ENCODE results near the gene TASP1.

The TASP1 gene

DNA sequence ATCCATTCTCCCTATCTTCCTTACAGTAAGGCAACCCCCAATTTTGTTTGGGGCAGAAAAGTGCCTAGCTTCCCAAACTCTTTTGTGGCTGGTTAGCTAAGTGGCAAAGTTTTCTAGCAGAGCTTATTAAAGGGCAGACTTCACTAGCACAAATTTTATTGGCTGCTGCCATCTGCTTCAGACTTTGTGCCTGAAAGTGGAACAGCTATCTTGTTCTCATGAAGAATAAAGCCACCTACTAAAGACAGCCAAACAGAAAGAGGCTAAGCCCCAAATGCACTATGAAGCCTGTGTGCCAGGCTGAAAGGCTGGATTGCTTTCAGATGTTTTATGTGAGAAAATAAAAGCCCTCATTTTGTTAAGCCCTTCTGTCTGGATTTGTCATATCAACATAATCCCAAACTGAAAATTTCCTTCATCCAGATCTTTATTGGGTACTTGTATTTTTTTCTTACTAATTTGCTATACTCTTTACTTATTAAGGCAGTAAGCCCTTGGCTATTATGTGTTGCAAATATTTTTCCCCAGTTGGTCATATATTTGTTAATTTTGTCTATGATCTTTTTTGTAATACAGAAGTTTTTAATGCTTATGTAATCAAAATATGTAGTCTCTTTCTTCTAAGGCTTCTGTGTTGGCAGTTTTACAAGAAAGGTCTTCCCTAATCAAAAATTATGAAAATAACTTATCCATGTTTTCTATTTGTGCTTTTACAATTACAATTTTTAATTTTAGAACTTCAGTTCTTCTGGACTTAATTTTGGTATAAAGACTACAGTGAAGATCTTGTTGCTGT is 191.1 kb downstream of the TASP1 start:
- TF ChIP-seq, protein P1, sequence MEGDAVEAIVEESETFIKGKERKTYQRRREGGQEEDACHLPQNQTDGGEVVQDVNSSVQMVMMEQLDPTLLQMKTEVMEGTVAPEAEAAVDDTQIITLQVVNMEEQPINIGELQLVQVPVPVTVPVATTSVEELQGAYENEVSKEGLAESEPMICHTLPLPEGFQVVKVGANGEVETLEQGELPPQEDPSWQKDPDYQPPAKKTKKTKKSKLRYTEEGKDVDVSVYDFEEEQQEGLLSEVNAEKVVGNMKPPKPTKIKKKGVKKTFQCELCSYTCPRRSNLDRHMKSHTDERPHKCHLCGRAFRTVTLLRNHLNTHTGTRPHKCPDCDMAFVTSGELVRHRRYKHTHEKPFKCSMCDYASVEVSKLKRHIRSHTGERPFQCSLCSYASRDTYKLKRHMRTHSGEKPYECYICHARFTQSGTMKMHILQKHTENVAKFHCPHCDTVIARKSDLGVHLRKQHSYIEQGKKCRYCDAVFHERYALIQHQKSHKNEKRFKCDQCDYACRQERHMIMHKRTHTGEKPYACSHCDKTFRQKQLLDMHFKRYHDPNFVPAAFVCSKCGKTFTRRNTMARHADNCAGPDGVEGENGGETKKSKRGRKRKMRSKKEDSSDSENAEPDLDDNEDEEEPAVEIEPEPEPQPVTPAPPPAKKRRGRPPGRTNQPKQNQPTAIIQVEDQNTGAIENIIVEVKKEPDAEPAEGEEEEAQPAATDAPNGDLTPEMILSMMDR (IDR thresholded peaks at IDR 0.05; ENCODE audit: low read depth, low read length): no peak
- no peak for DNase-seq (ENCODE audit: low read depth in 2 of 2)
- no peak overlapping the region for H3K4me3 ChIP-seq (replicated peaks in 1 of 2; ENCODE audit: low read depth in 2 of 2, low read length in 2 of 2)

DNA sequence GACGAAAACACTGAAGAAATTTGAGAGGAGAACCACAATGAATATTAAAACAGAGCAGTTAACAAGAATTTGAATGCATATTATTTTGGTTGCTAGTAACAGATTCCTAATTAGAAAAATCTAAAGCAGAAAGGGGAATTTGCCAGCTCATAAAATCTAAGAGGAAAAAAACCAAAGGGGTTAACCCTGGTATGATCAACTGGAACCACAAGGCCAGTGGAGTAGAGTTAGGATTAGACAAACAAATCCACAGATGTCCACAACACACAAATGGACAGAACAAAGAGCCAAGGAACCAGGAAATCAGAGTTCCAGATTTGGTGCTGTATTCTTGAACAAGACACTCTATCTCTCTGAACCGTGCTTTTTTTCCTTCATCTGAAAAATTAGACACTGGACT is 195.0 kb downstream of the TASP1 start:
- no peak overlapping the region for H3K4me3 ChIP-seq (replicated peaks in 1 of 2; ENCODE audit: low read depth in 2 of 2, low read length in 2 of 2)
- TF ChIP-seq, protein P1 (IDR thresholded peaks at IDR 0.05; ENCODE audit: low read depth, low read length): no peak
- no peak for DNase-seq (ENCODE audit: low read depth in 2 of 2)

- H3K4me3 ChIP-seq (replicated peaks in 1 of 2; ENCODE audit: low read depth in 2 of 2, low read length in 2 of 2): no peak overlapping the region
- TF ChIP-seq, protein P1 (IDR thresholded peaks at IDR 0.05; ENCODE audit: low read depth, low read length): no peak
- no peak for DNase-seq (ENCODE audit: low read depth in 2 of 2)
These were observed 195.7 kb downstream of the TASP1 start for GRCh38 chr20:13442986-13443385.

DNA sequence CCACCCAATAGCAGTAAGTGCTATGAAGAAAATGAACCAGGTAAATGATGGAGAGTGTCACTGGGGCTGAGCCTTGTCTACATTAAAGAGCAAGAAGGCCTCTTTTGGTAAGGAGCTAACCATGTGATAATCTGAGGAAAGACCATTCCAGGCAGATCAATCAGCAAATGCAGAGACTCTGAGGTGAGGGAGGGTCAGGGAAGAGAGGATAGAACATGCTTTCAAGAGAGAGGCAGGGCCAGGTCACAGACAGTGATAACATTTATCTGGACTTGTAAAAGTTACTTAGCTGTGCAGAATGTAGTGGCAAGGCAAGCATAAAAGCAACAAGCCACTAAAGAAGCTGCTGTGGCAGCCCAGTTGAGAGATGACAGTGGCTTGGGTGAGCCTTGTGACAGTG is 197.3 kb downstream of the TASP1 start:
- no peak overlapping the region for H3K4me3 ChIP-seq (replicated peaks in 1 of 2; ENCODE audit: low read depth in 2 of 2, low read length in 2 of 2)
- TF ChIP-seq, protein P1 (IDR thresholded peaks at IDR 0.05; ENCODE audit: low read depth, low read length): no peak
- DNase-seq (ENCODE audit: low read depth in 2 of 2): no peak

GRCh38 chr20:13436530-13436929 is 202.2 kb downstream of the TASP1 start:
- TF ChIP-seq, protein P1 (IDR thresholded peaks at IDR 0.05; ENCODE audit: low read depth, low read length): no peak
- DNase-seq (ENCODE audit: low read depth in 2 of 2): no peak
- H3K4me3 ChIP-seq (replicated peaks in 1 of 2; ENCODE audit: low read depth in 2 of 2, low read length in 2 of 2): no peak overlapping the region

GRCh38 chr20:13432126-13432525 is 206.6 kb downstream of the TASP1 start:
- DNase-seq (ENCODE audit: low read depth in 2 of 2): no peak
- H3K4me3 ChIP-seq (replicated peaks in 1 of 2; ENCODE audit: low read depth in 2 of 2, low read length in 2 of 2): no peak overlapping the region
- TF ChIP-seq, protein P1 (IDR thresholded peaks at IDR 0.05; ENCODE audit: low read depth, low read length): no peak

Data from cardiac fibroblast (primary cell).